Left colon (tissue), 2 donors: ENCODE data around the gene ANTXR1. TPM values are rescaled to one million over a fixed set of nuclear protein-coding genes. Genes with fewer than 3 reads are reported as not detected.
"Not testable (repeated sequence)": the region's sequence is repeated elsewhere in the genome, so short reads cannot be mapped to it uniquely, and the experiment has no call there.

Source experiments
- ATAC-seq: fragments of 200-7000 bp; cut with Tn5 transposase; one replicate; pipeline ENCODE4 v1.9.1; 2020; ENCODE audit warnings: mild to moderate bottlenecking, moderate library complexity
- DNase-seq, 2 donors: peaks; one replicate each; pipeline ENCODE4 v3.0.0-alpha.2; 2020
- intact Hi-C, 2 donors: fragments of 100-400 bp; cut with DNase I in 1 of 2; cut with micrococcal nuclease in 1 of 2; formaldehyde crosslinking; loops; one replicate each; pipeline versions ENCODE4 v1.11.2 to v1.14.0; 2022; cut with DNase I, micrococcal nuclease
- total RNA-seq, 2 donors: library from RNA; stranded (reverse); fragmentation: NEBNext Ultra II Directional; extraction: Animal tissue kit (Norgen Biotek cat#: 25700); gene quantifications; one replicate each; pipeline ENCODE4 v1.2.1, GENCODE V29; 2021
- donor health status: DM: no; HTN: no; CAD: no.
- donor health status: DM: yes; HTN: yes; CAD: no.

The ANTXR1 gene
- total RNA-seq, 2 donors from 2014 or later = 13.8 to 17.3 TPM

DNA sequence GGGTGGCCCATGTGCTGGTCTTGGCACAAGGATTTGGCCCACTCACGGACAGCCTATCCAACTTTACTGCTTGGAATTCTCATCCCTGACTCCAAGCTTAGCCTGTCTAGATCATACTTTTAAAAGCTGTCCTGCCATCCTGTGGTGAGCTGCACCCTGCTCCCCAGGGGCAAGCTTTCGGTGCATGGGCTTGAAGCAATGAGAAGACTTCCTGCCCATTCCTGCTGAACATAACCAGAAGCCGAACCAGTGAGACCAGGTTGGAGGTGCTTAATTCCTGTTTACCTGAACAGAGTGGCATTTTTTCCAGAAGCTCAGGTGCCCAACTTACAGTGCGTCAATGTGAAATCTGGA, 154.5 kb downstream of the ANTXR1 start:
- intact Hi-C loops = no loop called here
- no peak for ATAC-seq
- DNase-seq = no peak

DNA sequence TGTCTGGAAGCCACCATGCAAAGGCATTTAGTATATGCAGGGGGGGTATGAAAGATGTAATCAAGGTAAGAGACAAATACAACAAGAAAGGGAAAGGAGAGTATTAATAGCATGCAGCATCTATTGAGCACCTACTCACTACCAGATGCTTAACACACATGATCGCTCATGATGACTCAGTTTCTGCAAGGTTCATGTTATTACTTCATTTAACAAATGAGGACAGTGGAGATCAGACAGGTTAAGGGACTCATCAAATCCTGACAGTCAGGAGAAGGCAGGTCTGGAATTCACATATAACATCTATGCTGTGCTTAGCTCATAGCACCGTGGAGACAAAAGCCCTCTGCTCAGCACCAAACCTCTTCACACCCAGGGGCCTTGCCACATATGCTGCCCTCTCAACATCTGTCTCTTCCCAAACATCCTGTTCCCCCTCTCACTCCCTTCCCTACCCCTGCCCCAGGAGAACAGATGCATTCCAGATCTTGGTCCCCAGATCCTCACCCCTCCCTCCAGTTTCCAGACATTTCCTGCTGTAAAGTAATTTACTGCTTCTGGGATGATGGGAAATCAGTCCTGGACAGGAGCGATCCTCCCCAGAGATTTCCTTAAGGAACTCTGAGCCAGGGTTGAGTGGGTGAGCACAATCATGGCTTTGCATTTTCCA, 155.3 kb downstream of the ANTXR1 start:
- DNase-seq (no peak), ATAC-seq (no peak)
- intact Hi-C loops = no loop called here

DNA sequence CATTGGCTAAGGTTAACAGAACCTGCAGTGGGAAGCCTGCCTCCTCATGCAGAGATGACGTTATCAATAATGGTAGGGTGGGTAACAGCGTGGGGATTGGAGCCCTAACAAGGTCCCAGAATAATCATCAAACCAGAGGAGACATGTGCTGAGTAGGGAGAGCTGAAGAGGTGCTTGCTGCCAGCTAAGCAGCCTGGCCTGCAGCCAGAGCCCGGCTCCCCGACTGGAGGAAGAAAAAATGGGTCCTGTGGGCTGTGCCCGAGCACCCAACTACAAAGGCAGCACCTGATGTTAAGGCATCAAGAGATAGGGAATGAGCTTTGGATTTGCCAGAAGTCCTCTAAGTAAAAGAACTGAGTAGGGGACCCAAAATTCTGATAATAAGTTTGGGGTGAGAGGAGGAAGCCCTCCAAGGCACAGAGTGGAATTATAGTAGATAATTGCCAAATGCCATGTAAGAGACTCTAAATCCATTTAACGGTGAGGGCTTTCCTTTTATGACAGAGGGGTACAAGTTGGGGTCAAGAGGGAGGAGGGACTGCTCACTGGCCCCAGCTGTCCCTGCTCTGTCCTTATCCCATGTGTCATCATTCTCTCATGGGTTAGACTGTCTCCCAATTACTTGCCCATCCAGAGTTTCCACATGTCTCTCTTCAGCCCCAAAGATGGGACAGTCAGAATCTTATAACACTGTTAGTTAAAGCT, 156.1 kb downstream of the ANTXR1 start:
- intact Hi-C loops = no loop called here
- DNase-seq = no peak
- ATAC-seq = no peak

- ATAC-seq = no peak
- no peak for DNase-seq
- intact Hi-C loops = no loop called here
These were observed 156.8 kb downstream of the ANTXR1 start for GRCh38 chr2:69169655-69170389.

GRCh38 chr2:69170661-69171060, 157.7 kb downstream of the ANTXR1 start:
- ATAC-seq = no peak
- intact Hi-C loops = no loop called here
- no peak for DNase-seq

DNA sequence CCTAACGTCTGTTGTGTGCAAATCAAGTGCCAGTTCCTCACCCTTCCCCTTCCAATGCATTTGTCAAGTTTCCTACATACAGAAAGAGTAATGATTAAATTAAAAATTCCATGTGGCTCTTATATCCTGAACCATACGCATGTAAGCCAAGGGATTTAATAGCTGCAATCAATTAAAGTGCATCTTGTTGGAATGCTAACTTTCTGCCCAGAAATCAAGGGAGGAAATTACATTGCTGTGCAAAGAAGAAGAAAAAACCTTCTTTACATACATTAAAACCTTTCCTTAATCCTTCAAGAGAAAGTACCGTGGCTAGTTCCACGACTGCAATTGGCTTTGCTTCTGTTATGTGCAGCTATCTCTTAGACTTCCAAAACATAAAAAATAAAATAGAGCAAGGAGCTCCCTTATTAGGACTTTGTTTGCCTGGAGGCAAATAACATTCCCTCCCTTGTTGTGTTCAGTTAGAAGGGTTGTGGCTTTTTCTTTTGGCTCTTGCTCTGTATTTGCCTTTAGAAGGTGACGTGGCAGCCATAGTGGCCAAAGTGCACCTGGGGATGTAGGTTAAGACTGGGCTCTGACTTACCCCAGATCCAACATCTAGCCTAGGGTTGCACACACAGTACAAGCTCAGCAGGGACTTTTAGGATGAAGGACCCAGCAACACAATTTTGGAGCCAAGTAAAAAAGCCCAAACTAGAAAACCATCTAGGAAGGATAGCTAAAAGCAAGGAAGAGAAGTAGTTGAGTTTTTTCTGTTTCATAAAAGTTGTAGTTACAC, 158.3 kb downstream of the ANTXR1 start:
- peak; percentile 53 for ATAC-seq
- no peak for DNase-seq
- intact Hi-C loops = no loop called here

DNA sequence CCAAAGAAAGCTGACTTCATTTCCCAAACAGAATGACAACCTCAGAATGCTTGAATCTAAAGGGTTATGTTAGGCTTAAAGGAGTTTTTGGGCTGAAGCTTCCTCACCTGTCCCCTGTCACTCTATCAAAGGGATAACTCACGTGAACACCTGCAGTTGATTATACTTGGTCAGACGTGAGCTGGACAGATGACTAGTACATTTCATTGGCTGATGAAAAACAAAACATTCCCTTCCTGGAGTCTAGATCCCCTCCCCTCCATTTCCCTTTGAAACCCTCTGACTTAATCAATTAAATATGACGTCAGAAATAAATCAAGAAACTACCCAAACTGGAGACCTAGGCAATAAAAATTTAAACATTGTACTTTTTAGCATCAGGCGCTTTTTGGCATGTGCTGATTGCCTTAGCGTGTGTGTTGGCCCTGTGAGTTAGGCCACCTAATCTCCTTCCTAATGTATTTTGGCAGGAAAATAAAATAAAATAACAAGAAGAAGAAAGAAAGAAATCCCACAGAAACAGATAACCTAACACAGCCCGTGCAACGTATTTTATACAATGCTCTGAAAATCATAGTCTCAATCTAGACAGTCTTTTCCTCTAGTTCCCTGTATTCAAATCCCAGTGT, 159.0 kb downstream of the ANTXR1 start:
- no peak for ATAC-seq
- intact Hi-C loops = no loop called here
- DNase-seq = no peak

GRCh38 chr2:69173706-69174105, 160.7 kb downstream of the ANTXR1 start:
- ATAC-seq (no peak), DNase-seq (no peak)
- intact Hi-C loops = no loop called here

GRCh38 chr2:69174211-69174610, 161.2 kb downstream of the ANTXR1 start:
- ATAC-seq, DNase-seq, intact Hi-C loops: not testable (repeated sequence)

GRCh38 chr2:69175790-69176715, 163.1 kb downstream of the ANTXR1 start:
- intact Hi-C loops = no loop called here
- DNase-seq = no peak
- ATAC-seq = no peak

DNA sequence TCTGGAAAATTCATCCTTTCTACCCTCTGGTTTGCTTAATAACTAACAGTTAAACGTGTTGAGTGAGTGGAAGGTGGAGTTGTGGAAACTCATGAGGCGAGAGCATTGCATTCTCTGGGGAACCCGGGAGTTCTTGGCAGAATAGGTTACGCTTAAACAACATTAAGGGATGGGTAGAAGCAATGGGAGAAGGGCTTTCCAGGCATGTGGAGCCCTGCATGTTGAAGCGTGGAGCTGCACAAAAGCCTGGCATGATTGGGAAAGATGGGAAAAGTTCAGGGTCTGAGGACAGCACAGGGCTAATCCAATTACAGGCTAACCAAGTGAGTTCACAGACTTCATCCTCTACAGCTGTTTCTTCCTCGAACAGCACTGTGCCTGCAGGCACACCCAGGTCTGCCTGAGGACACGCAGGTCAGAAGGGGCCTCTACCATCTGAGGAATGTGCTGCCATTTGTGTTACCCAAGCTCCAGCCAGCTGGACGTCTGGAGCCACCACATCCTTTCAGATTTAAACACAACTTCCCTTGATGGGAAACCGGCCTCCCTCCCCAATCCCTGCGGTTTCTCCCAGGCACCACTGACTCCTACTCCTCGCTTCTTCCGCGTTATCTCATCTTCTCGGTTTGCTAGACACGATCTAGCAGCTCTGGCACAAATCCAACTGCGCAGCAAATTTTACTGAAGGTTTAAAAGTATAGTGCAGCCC, 164.2 kb downstream of the ANTXR1 start:
- intact Hi-C loops = no loop called here
- DNase-seq (peak; percentile 41 to 53), ATAC-seq (peak; percentile 17)

- ATAC-seq = peak; percentile 88
- DNase-seq = peak; percentile 69 to 83
- intact Hi-C loops = no loop called here
These were observed 165.0 kb downstream of the ANTXR1 start for GRCh38 chr2:69177785-69178636.

- ATAC-seq = no peak
- DNase-seq = no peak
- intact Hi-C loops = no loop called here
These were observed 165.8 kb downstream of the ANTXR1 start for GRCh38 chr2:69178756-69179155.

DNA sequence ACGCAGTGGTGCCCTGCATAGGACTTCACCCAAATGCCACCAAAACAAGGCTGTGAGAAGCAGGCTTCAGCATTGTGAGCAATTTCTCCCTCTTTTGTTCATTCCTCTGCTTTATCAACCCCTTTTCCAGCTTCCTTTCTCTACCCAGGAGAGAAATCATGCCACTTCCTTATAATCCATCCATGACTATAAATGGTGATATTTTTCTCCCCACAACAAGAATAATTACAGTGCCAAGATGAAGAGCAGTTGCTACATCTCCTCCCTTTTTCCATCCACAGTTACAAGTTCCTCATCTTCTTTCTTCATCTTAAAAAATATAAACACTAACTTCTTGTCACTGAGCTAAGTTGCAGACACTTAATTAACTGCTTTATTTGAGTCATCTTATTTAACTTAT, 167.2 kb downstream of the ANTXR1 start:
- DNase-seq (no peak), ATAC-seq (no peak)
- intact Hi-C loops = no loop called here

- no peak for DNase-seq
- ATAC-seq = no peak
- intact Hi-C loops = no loop called here
These were observed 168.0 kb downstream of the ANTXR1 start for GRCh38 chr2:69180974-69181373.

GRCh38 chr2:69181806-69182427, 168.9 kb downstream of the ANTXR1 start:
- ATAC-seq = no peak
- intact Hi-C loops = no loop called here

More at GRCh38 chr2:69181806-69182427, 168.9 kb downstream of the ANTXR1 start:
- no peak for DNase-seq
